AG10803 (cell line): Measurements from ENCODE around the gene RET.

Experiments used
- DNase-seq: peaks from one replicate; pipeline ENCODE4 v3.0.0; 2010; ENCODE audit warnings: low read depth
- H3K4me3 ChIP-seq: 2 replicates; pipeline ENCODE4 v1.5.1; 2011; ENCODE audit warnings: mild to moderate bottlenecking, low read length, control low read depth
- TF ChIP-seq, protein P1 (sequence below): conservative IDR thresholded peaks from 2 replicates; pipeline ENCODE4 v1.5.1; 2011; ENCODE audit warnings: mild to moderate bottlenecking, low read length, control low read depth, inconsistent platforms

RET gene

DNA sequence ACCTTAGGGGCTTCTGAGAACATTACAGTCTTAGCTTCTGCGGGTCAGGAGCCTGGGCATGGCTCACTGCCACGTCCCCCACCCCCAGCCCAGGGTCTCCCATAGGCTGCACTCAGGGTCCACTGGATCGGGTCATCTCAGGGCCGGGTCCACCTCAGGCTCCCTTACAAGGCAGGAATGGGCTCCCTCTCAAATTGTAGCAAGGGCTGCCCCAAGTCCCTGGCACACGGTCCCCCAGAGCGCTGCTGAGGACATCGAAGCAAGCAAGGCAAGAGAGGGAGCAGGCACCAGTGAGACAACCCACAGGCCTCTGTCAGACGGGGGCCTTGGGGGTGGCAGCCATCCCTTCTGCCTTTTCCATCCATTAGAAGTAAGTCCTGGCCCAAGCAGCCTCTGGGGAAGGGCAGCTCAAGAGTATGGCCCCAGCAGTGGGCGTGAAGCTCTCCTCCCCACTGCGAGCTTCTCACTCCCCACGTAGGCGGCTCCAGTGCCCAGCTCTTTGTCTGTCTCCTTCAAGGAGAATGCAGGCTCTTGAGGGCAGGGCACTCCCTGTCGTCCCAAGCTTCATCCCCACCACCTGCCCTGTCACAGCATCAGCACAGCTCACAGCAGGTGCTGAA is 18.0 kb upstream of the RET start:
- no peak for DNase-seq
- no peak overlapping the region for H3K4me3 ChIP-seq
- TF ChIP-seq, protein P1, sequence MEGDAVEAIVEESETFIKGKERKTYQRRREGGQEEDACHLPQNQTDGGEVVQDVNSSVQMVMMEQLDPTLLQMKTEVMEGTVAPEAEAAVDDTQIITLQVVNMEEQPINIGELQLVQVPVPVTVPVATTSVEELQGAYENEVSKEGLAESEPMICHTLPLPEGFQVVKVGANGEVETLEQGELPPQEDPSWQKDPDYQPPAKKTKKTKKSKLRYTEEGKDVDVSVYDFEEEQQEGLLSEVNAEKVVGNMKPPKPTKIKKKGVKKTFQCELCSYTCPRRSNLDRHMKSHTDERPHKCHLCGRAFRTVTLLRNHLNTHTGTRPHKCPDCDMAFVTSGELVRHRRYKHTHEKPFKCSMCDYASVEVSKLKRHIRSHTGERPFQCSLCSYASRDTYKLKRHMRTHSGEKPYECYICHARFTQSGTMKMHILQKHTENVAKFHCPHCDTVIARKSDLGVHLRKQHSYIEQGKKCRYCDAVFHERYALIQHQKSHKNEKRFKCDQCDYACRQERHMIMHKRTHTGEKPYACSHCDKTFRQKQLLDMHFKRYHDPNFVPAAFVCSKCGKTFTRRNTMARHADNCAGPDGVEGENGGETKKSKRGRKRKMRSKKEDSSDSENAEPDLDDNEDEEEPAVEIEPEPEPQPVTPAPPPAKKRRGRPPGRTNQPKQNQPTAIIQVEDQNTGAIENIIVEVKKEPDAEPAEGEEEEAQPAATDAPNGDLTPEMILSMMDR = no peak

DNA sequence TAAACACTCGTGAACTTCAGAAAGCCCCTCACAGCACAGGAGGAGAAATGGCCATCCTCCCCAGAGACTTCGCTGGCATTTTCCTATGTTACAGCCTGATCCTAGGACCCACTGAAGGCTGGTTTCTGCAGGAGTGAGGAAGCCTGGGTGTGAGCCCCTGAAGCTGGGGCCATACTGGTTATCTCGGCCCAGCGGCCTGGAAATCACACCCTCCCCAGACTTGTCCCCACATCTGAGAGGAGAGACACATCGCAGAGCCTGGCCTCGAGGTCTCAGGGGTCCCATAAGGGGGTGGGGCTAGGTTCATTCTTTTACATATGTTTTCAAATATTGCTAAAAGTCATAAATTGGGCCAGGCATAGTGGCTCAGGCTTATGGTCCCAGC is 17.5 kb upstream of the RET start:
- no peak overlapping the region for H3K4me3 ChIP-seq
- TF ChIP-seq, protein P1 = no peak
- no peak for DNase-seq

DNA sequence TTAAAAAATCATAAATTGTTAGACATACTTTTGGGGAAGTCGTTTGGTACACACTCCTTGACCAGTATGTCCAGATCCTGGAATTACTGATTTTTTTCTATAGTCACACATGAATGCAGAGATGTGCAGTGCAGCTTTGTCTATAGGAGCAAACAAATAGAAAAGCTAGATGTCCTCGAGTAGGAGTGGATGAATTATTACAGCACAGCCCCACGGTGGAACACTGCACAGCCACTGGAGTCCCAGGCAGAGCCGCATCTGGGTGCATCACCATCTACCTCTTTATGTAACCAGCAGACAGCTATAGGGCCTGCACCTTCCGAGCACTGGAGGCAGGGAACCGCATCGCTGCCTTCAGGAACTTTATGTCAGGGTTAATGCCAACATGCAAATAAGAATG is 17.0 kb upstream of the RET start:
- TF ChIP-seq, protein P1 = no peak
- H3K4me3 ChIP-seq = no peak overlapping the region
- no peak for DNase-seq

DNA sequence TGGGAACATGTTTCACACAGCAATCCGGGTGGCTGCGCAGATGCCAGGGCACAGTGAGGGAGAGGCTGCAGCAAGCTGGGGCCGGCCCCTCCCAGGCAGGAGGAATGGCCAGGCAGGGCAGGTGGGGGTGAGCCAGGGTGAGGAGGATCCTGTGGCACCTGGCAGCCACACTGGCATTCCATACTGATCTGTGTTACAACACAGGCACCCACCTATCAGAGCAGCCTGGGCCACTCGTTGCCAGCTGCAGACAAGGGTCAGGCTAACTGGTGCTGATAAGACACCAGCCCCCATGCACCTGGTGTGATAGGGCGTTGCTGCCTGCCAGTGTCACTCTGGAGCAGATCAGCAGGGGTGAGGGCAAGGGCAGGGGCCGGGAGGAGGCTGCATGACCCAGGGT is 16.6 kb upstream of the RET start:
- no peak overlapping the region for H3K4me3 ChIP-seq
- no peak for DNase-seq
- TF ChIP-seq, protein P1 = no peak

DNA sequence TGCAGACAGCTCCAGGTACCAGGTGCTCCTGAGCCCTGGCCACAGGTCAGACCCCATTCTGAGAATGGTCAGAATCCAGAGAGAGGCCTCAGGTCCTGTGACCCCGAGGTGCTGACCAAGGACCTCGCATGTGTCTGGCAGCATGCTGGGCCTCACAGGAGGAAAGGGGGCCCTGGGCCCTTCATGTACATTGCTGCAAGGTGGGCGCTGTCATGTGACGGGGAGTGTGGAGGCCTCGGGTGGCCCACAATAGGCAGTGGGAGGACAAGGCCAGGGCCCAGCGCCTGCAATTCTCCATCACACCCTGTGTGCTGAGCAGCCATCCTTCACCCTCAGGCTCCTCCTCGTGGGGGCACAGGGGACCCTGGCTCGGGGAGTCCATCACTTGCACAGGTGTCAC is 15.5 kb upstream of the RET start:
- H3K4me3 ChIP-seq = no peak overlapping the region
- TF ChIP-seq, protein P1 = no peak
- no peak for DNase-seq

DNA sequence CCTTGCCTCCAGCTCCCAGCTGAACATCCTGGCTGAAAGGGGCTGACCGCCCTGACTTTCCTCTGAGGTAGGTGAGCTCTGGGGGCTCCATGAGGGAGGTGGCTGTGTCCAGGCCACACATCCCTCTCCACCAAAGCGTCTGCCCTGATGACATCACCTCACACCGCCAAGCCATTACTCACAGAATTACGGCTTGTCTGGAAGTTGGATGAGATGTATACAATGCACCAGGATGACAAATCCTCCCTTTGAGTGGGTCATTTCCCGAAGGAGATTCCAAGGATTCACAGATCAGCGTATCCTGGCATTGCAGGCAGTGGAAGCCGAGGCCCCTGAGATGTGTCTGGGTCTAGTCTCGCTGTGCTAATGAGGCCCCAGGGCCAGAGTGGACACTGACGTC is 15.1 kb upstream of the RET start:
- DNase-seq = no peak
- no peak overlapping the region for H3K4me3 ChIP-seq
- TF ChIP-seq, protein P1 = no peak

DNA sequence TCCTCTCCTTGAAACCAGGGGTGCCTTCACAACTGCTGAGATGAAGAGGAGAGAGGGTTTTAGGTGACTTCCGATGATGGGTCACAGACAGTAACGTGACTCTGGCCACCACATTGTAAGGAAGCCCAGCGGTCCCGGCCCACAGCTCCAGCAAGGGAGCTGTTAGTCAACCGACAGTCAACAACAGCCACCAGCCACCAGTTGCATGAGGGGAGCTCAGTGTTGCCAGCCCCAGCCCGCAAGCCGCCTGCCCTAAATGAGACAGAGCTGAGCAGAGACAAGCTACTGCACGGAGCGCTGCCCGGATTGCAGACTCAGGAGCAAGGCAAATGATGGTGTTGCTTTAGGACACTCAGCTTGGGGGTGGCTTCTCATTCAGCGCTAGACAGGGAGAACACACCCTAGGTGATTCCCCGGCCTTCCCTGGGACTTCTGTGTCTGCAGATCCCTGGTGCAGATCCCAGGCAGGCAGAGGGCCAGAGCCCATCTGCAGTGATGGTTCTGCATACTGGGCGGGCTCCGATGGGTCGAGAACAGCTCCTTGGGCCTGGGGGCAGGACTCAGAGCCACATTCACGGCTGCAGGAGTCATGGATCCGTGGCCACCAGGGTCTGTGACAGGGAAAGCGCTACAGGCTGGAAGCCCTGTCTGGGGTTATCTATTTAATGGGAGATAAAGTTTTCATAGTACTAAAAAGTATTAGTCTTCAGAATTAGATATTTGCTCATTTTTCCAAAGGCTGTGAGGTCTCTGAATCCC is 14.3 kb upstream of the RET start:
- no peak overlapping the region for H3K4me3 ChIP-seq
- TF ChIP-seq, protein P1 = no peak
- DNase-seq = no peak
